NCI-H460 (cell line): ENCODE measurements around the gene RAET1G. TPM values are rescaled to one million over a fixed set of nuclear protein-coding genes. Genes with fewer than 3 reads are reported as not detected.
"Not testable (repeated sequence)": the region's sequence is repeated elsewhere in the genome, so short reads cannot be mapped to it uniquely, and the experiment has no call there.

Experiments used
- DNase-seq: peaks from one replicate; pipeline ENCODE4 v3.0.0-alpha.2; 2016; ENCODE audit warnings: low read depth; ENCODE audit errors: extremely low read depth
- total RNA-seq: library from RNA; depleted of rRNA; stranded (reverse); fragments of >200 nt; shearing (Covaris generic); gene quantifications from 2 replicates; pipeline ENCODE4 v1.2.3, GENCODE V29; 2014

RAET1G gene
- total RNA-seq, 1 experiment from 2014 or later = 1.1 TPM

GRCh38 chr6:149954328-149954983 is 31.5 kb upstream of the RAET1G start:
- DNase-seq = not testable (repeated sequence)

DNA sequence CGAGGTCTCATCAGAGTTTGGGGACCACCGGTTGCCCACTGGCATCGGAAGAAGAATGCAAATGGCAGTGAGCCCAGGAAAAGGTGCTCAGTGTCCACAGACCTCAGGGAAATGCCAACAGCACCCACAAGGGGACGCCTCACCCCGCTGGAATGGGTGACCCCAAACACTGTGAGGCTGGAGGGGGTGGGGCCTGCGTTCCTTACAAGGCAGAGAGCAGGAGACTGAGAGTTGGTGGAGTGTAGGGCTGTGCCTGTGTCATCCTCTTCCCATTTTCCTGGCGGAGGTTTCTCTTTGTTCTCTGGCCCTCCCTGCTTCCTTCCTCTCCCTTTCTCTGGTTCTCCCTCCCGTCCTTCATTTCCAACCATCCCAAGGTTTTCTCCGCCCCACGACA is 31.0 kb upstream of the RAET1G start:
- DNase-seq = not testable (repeated sequence)

- DNase-seq = not testable (repeated sequence)
Measured at GRCh38 chr6:149953390-149953789, 30.5 kb upstream of the RAET1G start.

DNA sequence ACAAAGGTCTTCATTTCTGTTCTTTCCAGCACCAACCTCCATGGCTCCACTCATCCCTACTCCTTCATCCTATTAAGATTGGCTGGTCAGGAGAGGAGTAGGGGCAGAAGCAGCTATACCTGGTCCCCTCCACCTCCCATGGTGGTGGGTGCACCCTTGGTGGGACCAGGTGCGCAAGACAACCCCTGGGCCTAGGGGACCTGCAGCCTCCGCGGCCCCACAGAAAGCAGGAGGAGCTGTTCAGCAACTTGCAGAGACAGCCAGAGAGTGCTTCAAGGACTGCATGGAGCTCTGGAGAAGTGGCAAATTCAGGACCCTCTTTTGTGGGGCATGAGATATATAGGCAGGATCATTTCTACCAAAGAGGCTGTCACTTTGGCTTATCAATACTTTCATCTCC is 28.7 kb upstream of the RAET1G start:
- DNase-seq = no peak

DNA sequence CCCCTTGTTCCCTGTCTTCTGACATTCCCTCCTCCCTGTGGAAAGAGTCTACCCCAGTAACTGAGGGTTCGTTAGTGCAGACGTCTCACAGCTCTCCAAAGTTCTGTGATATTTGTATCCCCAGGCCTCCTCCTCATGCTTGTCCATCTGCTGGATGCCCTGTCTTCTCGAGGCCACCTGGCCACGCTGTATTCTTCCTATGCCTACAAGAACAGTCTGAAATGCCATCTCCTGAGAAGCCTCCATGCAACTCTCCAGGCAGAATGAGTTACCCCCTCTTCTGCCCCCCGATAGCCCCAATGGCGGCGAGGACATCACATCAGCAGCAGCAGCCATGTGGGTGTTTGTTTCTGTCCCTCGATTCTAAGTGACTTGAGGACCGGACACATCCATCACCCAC is 28.2 kb upstream of the RAET1G start:
- DNase-seq = no peak

- no peak for DNase-seq
Measured at GRCh38 chr6:149950423-149950822, 27.5 kb upstream of the RAET1G start.

DNA sequence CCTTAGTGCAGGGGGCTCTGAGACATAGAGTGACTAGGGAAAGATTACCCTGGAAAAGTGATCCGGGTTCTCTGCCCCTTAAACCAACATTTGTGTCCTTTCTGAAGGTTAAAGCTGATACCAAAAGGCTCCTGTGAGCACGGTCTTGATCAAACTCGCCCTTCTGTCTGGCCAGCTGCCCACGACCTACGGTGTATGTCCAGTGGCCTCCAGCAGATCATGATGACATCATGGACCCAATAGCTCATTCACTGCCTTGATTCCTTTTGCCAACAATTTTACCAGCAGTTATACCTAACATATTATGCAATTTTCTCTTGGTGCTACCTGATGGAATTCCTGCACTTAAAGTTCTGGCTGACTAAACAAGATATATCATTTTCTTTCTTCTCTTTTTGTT is 25.7 kb upstream of the RAET1G start:
- DNase-seq = no peak

GRCh38 chr6:149948011-149948410 is 25.1 kb upstream of the RAET1G start:
- no peak for DNase-seq

GRCh38 chr6:149947533-149947932 is 24.6 kb upstream of the RAET1G start:
- not testable (repeated sequence) for DNase-seq

GRCh38 chr6:149946631-149947030 is 23.7 kb upstream of the RAET1G start:
- not testable (repeated sequence) for DNase-seq

DNA sequence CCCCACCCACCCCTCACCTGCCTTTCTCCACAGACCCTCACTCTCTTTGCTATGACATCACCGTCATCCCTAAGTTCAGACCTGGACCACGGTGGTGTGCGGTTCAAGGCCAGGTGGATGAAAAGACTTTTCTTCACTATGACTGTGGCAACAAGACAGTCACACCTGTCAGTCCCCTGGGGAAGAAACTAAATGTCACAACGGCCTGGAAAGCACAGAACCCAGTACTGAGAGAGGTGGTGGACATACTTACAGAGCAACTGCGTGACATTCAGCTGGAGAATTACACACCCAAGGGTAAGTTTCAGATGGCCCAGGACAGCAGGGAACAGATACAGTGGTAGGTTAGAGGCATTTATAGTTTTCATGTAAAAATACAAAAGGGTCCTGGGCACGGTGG is 22.4 kb upstream of the RAET1G start:
- not testable (repeated sequence) for DNase-seq

DNA sequence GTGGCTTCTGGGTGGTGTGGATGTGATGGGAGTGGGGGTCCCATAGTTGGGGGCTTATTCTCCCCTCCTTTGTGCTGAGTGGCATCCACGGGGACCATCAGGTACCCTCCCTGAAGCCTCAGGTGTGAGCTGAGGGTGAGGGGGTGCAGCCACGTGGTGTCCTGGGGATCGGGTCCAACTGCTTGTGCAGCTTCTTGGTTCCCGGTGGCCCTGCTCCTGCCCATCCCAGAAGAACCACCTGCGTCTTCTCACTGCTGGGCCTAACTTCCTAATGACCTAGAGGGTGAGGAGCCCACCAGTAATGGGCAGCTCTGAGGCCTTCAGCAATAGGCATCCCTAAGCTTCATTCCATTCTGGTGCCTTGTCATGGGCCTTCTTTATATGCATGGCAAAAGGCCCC is 20.4 kb upstream of the RAET1G start:
- DNase-seq = not testable (repeated sequence)

DNA sequence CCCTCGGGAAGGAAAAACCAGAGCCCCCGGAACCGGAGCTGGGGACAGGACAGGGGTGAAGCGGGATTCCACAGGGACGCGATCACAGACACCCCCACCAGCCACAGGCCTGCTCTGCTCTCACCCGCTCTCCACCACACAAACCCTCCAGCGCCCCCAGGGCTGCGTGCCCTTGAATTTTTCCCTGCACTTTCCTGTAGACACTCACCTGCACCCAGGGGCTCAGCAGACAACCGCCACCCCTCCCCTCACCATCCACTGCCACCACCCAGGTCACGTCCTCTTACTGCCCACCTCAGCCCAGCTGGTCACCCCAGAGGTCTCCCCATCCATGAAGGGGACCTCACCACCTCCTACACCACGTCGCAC is 19.5 kb upstream of the RAET1G start:
- DNase-seq = no peak

DNA sequence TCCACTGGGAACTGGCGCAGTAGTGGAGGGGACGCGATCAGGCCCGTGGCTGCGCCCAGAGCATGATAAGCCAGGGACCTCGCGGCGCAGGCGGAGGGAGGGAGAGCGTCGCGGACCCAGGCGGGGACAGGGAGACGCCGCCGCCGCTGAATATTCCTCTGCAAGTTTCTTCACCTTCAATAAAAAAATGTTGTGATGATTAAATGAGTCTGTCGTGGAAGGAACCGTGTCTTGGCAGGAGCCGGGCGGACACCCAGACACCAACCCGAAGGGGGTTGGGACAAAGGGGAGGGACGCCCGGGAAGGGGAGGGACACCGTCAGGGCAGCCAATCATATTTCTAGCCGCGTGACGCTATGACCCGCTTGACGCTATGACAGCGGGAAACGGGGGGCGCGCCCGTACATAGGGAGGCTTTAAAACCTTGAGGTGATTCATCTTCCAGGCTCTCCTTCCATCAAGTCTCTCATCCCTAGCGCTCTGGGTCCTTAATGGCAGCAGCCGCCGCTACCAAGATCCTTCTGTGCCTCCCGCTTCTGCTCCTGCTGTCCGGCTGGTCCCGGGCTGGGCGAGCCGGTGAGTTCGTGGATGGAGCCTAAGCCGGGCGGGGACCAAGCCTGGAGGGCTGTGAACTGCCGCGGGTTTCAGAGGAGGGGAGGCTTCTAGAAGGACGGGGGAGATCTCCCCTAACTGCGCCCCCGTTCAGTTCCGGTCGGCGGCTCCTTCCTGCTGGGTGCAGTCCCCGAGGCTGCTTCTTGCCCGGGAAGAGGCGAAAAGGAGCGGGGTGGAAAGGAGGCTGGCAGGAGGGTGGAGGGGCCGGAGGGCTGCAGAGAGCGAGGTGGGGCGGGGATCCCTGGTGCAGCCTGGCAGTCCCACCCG is 18.9 kb upstream of the RAET1G start, which contains the start of gene ULBP2:
ULBP2 (plus strand) TSS at position 432 of the 878 bp plus-strand sequence; CDS start at position 491, 59 bp downstream.
- peak; percentile 65 for DNase-seq

DNA sequence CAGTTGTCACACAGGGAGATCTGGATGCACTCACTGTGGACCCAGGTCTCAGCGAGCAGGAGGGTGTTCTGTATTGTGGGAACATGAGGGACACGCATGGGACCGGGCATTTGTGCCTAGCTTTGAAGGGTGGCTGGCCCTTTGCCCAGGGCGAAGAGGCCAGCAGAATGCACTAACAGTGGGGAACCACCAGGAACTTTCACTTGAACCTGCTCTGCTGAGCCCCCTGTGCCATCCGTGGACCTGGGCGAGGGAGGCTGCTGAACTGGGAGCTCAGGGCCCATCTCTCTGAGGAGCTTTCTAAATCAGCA is 17.7 kb upstream of the RAET1G start:
- no peak for DNase-seq

DNA sequence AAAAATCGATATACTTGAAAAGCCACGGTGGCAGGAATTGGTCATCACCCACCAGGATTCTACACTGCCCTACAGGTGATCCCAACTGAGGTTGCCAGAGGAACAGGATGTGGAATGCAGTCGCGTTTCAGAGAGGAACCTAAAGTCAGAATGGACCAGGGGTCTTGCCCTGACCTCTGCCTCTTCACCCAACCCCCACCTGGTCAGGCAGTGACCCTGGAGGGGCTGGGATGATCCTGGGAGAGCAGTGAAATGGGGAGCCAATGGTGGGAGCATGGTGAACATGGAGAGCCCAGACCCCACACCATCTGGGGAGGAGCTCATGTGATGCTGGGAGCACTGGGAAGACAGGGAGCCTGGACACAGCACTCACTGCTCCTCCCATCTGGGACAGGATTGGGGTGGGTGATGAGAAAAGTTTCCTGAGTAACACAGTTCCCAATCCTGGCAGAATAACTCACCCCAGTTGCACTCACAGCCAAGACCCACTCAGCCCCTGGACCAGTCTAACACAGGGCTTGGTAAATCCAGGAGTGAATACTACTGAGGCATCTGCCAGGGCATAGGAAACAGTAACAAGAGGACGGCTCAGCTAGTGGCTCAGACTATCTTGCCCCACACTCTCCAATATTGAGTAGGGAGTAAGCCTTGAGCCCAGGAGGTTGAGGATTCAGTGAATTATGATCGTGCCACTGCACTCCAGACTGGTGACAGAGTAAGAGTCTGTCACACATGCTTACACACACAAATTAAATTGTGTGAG is 17.2 kb upstream of the RAET1G start:
- no peak for DNase-seq

DNA sequence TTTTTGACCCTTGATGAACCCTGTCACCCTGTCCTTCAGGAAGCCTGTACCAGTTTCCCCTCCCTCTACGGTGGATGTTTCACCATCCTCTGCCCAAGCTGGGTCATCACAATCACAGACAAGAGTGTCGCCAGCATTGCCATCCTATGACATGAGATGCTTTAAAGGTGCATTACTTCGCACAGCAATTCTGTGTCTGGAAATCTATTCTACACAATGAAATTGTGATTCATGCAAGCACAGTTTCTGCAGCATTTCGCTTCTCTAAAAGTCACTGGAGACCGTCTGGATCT is 16.4 kb upstream of the RAET1G start:
- DNase-seq = no peak

- DNase-seq = no peak
Measured at GRCh38 chr6:149938571-149939355, 15.8 kb upstream of the RAET1G start.

DNA sequence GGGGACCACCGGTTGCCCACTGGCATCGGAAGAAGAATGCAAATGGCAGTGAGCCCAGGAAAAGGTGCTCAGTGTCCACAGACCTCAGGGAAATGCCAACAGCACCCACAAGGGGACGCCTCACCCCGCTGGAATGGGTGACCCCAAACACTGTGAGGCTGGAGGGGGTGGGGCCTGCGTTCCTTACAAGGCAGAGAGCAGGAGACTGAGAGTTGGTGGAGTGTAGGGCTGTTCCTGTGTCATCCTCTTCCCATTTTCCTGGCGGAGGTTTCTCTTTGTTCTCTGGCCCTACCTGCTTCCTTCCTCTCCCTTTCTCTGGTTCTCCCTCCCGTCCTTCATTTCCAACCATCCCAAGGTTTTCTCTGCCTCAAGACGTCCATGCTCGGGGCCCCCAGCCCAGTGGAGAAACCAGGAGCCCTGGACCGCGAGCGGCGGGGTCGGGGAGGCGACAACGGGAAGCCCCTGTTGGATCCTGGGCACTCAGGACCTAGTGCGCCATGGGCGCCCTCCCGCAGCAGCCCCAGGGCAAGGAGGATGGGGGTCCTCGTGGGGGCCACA is 15.2 kb upstream of the RAET1G start:
- not testable (repeated sequence) for DNase-seq

- DNase-seq = no peak
Measured at GRCh38 chr6:149936743-149937142, 13.8 kb upstream of the RAET1G start.

DNA sequence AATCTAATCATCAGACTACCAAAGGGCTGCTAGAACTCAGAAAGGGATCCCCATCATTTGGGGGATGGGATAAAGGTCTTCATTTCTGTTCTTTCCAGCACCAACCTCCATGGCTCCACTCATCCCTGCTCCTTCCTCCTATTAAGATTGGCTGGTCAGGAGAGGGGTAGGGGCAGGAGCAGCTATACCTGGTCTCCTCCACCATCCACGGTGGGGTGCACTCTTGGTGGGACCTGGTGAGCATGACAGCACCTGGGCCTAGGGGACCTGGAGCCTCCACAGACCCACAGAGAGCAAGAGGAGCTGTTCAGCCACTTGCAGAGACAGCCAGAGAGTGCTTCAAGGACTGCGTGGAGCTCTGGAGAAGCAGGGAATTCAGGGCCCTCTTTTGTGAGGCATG is 12.7 kb upstream of the RAET1G start:
- no peak for DNase-seq
